ENCODE measurements around the gene TKTL1. TPM values are rescaled to one million over a fixed set of nuclear protein-coding genes. Genes with fewer than 3 reads are reported as not detected.

Gene TKTL1
- total and polyA plus RNA-seq, 2 of the 4 experiments (the other 2 are of a cell fraction), result not detected

DNA sequence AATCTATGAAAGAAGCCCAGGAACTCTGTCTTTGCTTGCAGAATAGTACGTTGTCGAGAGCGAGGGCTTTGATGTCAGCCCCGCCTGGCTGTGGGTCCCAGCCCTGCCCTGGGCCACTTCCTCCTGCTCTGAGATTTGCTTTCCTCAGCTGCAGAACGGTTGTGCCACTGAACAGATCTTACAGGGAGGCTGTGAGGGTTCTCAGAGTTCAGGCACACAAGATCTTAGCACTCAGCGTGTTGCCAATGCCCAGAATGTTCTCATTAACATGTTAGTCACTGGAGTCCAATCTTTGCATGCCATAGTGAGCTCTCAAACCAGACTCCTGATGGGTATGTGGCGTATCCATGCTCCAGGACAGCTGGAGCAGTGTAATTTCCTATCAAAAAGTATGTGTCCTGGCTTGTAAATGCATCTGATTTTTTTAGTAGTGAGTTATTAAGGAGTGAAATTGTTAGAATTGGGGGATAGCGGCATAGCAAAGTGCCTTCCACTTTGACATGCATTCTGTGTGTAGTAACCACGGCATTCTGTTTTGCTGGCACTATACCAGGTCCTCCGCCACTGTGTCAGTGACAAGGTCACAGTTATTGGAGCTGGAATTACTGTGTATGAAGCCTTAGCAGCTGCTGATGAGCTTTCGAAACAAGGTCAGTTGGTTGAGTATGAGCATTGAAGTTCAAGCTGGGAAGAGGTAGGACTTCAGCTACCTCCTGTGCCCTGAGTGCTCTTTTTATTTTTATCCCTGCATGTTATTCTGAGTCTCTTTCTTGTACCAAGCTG is 31.6 kb downstream of the TKTL1 start:
- Histone ChIP-seq H2AFZ (replicated peaks; ENCODE audit: low read length, poor library complexity) (no peak overlapping the region), H2BK20ac (ENCODE audit: low read depth, low read length) (no peak overlapping the region), H3K4ac (ENCODE audit: low read depth, low read length) (no peak overlapping the region), H3K4me3 (ENCODE audit: insufficient read depth, low read depth, low read length) (no peak overlapping the region), H4K20me1 (ENCODE audit: insufficient read depth, low read length) (no peaks in the 10 kb centered on the region; the same call in 1 of the 2 replicates), H4K8ac (ENCODE audit: low read depth in 2 of 2, low read length in 2 of 2) (no peak overlapping the region), H3K9ac (ENCODE audit: low read depth, low read length) (no peak overlapping the region), H2AK5ac (ENCODE audit: low read depth, low read length) (no peak overlapping the region), H4K5ac (ENCODE audit: low read depth, low read length) (no peak overlapping the region), H3K56ac (ENCODE audit: extremely low read depth, insufficient read depth, low read length) (no peak overlapping the region), H2AK9ac (replicated peaks; ENCODE audit: low read depth, low read length, poor library complexity) (no peak overlapping the region), H2BK15ac (ENCODE audit: low read depth, low read length) (no peak overlapping the region), H3K79me1 (ENCODE audit: low read depth in 1 of 2, low read length in 2 of 2) (no peaks in the 10 kb centered on the region), H3K27ac (ENCODE audit: insufficient read depth, low read length) (no peak overlapping the region), H2BK120ac (ENCODE audit: low read depth, low read length) (no peak overlapping the region), H3K23ac (ENCODE audit: low read depth, low read length) (no peak overlapping the region), H3K4me2 (ENCODE audit: low read depth, low read length) (no peak overlapping the region), H3K9me3 (ENCODE audit: control insufficient read depth, insufficient read depth, low read length) (no peaks in the 10 kb centered on the region), H3K36me3 (ENCODE audit: control insufficient read depth, insufficient read depth, low read length) (no peaks in the 10 kb centered on the region), H3K9me1 (ENCODE audit: insufficient read depth, low read length) (no peaks in the 10 kb centered on the region), H3K18ac (ENCODE audit: low read depth, low read length) (no peak overlapping the region), H4K91ac (ENCODE audit: insufficient read depth, low read depth, low read length) (no peak overlapping the region), H3K14ac (replicated peaks; ENCODE audit: low read depth, low read length) (no peak overlapping the region), H3K27me3 (ENCODE audit: control insufficient read depth, insufficient read depth, low read length) (peaks cover 55% of the 10 kb centered on the region), H3K4me1 (ENCODE audit: control insufficient read depth, insufficient read depth, low read length) (peaks cover 4% of the 10 kb centered on the region; the same call in 1 of the 2 replicates), H2BK5ac (ENCODE audit: low read depth, low read length, poor library complexity, severe bottlenecking) (no peak overlapping the region)
- BruUV-seq (replicated peaks), result no TSS peak
- in situ Hi-C loops (cut with MboI; ENCODE audit: low sequenced_read_pairs), result no loop called here
- POLR2A ChIA-PET (ENCODE audit: unreplicated experiment), result interaction anchor here (0.6 kb wide), 2 partner anchors 356 to 1083 kb away, joined by 3 read pairs; no protein-coding TSS in a partner anchor
- WGBS, 2 experiments (ENCODE audit: extremely low coverage in 2 of 2, insufficient read length in 1 of 2), result 33% methylated on average over 6 of the region's 11 CpGs; no CpG with 5 or more reads in 1 of the 2 experiments
- dilution Hi-C loops (cut with HindIII; ENCODE audit: low sequenced_read_pairs, unreplicated experiment), result no loop called here
- no peak; the same call in 1 of the 2 replicates for ATAC-seq (ENCODE audit: low read depth)
- no peak for DNase-seq
- intact Hi-C loops (cut with micrococcal nuclease), result no loop called here
- CTCF ChIA-PET, result interaction anchor here (0.7 kb wide), 1 partner anchor 11 kb away, joined by 3 read pairs; no protein-coding TSS in a partner anchor
- no peak for TF ChIP-seq FOS (IDR thresholded peaks at IDR 0.05; ENCODE audit: low read depth, low read length)
- no peak for TF ChIP-seq RFX5 (IDR thresholded peaks at IDR 0.05; ENCODE audit: low read depth, low read length)
- no peak for TF ChIP-seq MXI1 (IDR thresholded peaks at IDR 0.05; ENCODE audit: borderline replicate concordance, low read depth, low read length)
- no peak for TF ChIP-seq RAD21 (IDR thresholded peaks at IDR 0.05; ENCODE audit: low read length)
- TF ChIP-seq, protein P1, sequence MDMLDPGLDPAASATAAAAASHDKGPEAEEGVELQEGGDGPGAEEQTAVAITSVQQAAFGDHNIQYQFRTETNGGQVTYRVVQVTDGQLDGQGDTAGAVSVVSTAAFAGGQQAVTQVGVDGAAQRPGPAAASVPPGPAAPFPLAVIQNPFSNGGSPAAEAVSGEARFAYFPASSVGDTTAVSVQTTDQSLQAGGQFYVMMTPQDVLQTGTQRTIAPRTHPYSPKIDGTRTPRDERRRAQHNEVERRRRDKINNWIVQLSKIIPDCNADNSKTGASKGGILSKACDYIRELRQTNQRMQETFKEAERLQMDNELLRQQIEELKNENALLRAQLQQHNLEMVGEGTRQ (IDR thresholded peaks at IDR 0.05; ENCODE audit: low read depth, low read length), result no peak
- TF ChIP-seq, protein P2, sequence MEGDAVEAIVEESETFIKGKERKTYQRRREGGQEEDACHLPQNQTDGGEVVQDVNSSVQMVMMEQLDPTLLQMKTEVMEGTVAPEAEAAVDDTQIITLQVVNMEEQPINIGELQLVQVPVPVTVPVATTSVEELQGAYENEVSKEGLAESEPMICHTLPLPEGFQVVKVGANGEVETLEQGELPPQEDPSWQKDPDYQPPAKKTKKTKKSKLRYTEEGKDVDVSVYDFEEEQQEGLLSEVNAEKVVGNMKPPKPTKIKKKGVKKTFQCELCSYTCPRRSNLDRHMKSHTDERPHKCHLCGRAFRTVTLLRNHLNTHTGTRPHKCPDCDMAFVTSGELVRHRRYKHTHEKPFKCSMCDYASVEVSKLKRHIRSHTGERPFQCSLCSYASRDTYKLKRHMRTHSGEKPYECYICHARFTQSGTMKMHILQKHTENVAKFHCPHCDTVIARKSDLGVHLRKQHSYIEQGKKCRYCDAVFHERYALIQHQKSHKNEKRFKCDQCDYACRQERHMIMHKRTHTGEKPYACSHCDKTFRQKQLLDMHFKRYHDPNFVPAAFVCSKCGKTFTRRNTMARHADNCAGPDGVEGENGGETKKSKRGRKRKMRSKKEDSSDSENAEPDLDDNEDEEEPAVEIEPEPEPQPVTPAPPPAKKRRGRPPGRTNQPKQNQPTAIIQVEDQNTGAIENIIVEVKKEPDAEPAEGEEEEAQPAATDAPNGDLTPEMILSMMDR (conservative IDR thresholded peaks at IDR 0.05; ENCODE audit: low read depth, low read length), result no peak
- no peak for TF ChIP-seq SMC3 (IDR thresholded peaks at IDR 0.05; ENCODE audit: low read depth, low read length)
- TF ChIP-seq MAZ (IDR thresholded peaks at IDR 0.05; ENCODE audit: borderline replicate concordance, low read depth, low read length), result no peak
- TF ChIP-seq, protein P3, sequence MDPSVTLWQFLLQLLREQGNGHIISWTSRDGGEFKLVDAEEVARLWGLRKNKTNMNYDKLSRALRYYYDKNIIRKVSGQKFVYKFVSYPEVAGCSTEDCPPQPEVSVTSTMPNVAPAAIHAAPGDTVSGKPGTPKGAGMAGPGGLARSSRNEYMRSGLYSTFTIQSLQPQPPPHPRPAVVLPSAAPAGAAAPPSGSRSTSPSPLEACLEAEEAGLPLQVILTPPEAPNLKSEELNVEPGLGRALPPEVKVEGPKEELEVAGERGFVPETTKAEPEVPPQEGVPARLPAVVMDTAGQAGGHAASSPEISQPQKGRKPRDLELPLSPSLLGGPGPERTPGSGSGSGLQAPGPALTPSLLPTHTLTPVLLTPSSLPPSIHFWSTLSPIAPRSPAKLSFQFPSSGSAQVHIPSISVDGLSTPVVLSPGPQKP (IDR thresholded peaks at IDR 0.05; ENCODE audit: borderline replicate concordance, low read depth, low read length), result no peak
- no peak for TF ChIP-seq CEBPB (IDR thresholded peaks at IDR 0.05; ENCODE audit: low read depth, low read length)
- TF ChIP-seq CHD1 (IDR thresholded peaks at IDR 0.05; ENCODE audit: low read depth, low read length), result no peak
- no peak for TF ChIP-seq NFE2L2 (IDR thresholded peaks at IDR 0.05; ENCODE audit: low read depth, low read length)
- no peak for TF ChIP-seq BHLHE40 (IDR thresholded peaks at IDR 0.05; ENCODE audit: low read depth, low read length)
- TF ChIP-seq POLR2A (IDR thresholded peaks at IDR 0.05; ENCODE audit: low read depth, low read length), result no peak
- TF ChIP-seq MAFK (IDR thresholded peaks at IDR 0.05; ENCODE audit: low read depth, low read length), result no peak
